Right lobe of liver (tissue), 4 donors: ENCODE data around the gene PARVA.

Source experiments
- POLR2A ChIP-seq: fragments of 450-650 bp; IDR thresholded peaks from one replicate; pipeline ENCODE4 v1.6.1; 2017; ENCODE audit warnings: antibody characterized with exemption, mild to moderate bottlenecking
- TF ChIP-seq, protein P1 (sequence below), 4 donors: fragments of 200-600 bp in 3 of 4; fragments of 450-650 bp in 1 of 4; IDR thresholded peaks; one replicate each; pipeline versions ENCODE4 v1.5.1 to v1.8.0; 2016 to 2022; ENCODE audit warnings: antibody characterized with exemption in 4 of 4, mild to moderate bottlenecking in 2 of 4
- donor health status: DM: no; HTN: no; CAD: no.
- donor health status: DM: no; HTN: no; CAD: no.
- donor health status: DM: no; HTN: yes; CAD: no.

DNA sequence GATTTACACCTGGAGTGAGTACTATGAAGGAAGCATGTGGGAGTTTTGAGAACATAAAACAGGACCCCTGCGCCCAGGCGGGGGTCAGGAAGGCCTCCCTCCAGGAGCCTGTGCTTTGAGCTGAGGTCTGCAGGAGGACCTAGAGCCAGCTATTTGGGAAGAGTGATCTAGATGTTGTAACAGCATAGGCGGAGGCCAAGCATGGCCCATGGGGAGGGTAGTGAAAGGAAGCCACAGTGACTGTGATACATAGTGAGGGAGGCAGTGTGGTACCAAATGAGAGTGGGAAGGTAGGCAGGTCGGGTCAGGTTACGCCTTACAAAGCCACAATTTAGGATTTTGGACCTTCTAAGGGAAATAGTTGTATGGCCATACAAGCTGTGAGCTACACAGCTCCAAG is 147.5 kb downstream of the PARVA start:
- TF ChIP-seq, protein P1, sequence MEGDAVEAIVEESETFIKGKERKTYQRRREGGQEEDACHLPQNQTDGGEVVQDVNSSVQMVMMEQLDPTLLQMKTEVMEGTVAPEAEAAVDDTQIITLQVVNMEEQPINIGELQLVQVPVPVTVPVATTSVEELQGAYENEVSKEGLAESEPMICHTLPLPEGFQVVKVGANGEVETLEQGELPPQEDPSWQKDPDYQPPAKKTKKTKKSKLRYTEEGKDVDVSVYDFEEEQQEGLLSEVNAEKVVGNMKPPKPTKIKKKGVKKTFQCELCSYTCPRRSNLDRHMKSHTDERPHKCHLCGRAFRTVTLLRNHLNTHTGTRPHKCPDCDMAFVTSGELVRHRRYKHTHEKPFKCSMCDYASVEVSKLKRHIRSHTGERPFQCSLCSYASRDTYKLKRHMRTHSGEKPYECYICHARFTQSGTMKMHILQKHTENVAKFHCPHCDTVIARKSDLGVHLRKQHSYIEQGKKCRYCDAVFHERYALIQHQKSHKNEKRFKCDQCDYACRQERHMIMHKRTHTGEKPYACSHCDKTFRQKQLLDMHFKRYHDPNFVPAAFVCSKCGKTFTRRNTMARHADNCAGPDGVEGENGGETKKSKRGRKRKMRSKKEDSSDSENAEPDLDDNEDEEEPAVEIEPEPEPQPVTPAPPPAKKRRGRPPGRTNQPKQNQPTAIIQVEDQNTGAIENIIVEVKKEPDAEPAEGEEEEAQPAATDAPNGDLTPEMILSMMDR (IDR thresholded peaks at IDR 0.05): no peak
- TF ChIP-seq POLR2A: no peak
